ENCODE results near the gene CELSR1. TPM values are rescaled to one million over a fixed set of nuclear protein-coding genes. Genes with fewer than 3 reads are reported as not detected.

The CELSR1 gene
- total RNA-seq, 2 experiments from 2014 or later = 0.08 TPM; not detected in 1

- H3K4me3 Mint-ChIP-seq = no peak overlapping the region
- H3K36me3 Mint-ChIP-seq (ENCODE audit: low read depth) = peaks cover 1% of the 10 kb centered on the region
- DNase-seq = no peak
- peaks cover 14% of the 10 kb centered on the region for H3K4me1 Mint-ChIP-seq (ENCODE audit: low read depth)
- H3K27me3 Mint-ChIP-seq (ENCODE audit: low read depth) = peaks cover 19% of the 10 kb centered on the region
- no peak for ATAC-seq
- no peak overlapping the region for H3K27ac Mint-ChIP-seq
- ChIA-PET POLR2A (no interaction called here), CTCF (no interaction called here)
- peaks cover 12% of the 10 kb centered on the region for H3K9me3 Mint-ChIP-seq (ENCODE audit: insufficient read depth)
These were observed 159.6 kb downstream of the CELSR1 start for GRCh38 chr22:46377525-46378425.

GRCh38 chr22:46376908-46377524 is 160.4 kb downstream of the CELSR1 start:
- POLR2A ChIA-PET = no interaction called here
- peaks cover 12% of the 10 kb centered on the region for H3K9me3 Mint-ChIP-seq (ENCODE audit: insufficient read depth)
- H3K27me3 Mint-ChIP-seq (ENCODE audit: low read depth) = peaks cover 24% of the 10 kb centered on the region
- H3K27ac Mint-ChIP-seq = no peak overlapping the region
- DNase-seq = no peak
- ATAC-seq = no peak
- H3K36me3 Mint-ChIP-seq (ENCODE audit: low read depth) = peaks cover 1% of the 10 kb centered on the region
- CTCF ChIA-PET = interaction anchor here (0.9 kb wide), 1 partner anchor 9 kb away, joined by 3 read pairs; no protein-coding TSS in a partner anchor
- H3K4me1 Mint-ChIP-seq (ENCODE audit: low read depth) = peaks cover 14% of the 10 kb centered on the region
- no peak overlapping the region for H3K4me3 Mint-ChIP-seq

- H3K27ac Mint-ChIP-seq = no peak overlapping the region
- H3K9me3 Mint-ChIP-seq (ENCODE audit: insufficient read depth) = peaks cover 12% of the 10 kb centered on the region
- CTCF ChIA-PET = no interaction called here
These were observed 161.3 kb downstream of the CELSR1 start for GRCh38 chr22:46376111-46376510.

GRCh38 chr22:46374663-46375474 is 162.6 kb downstream of the CELSR1 start:
- H3K27ac Mint-ChIP-seq = no peak overlapping the region
- ChIA-PET POLR2A (no interaction called here), CTCF (no interaction called here)
- peaks cover 30% of the 10 kb centered on the region for H3K27me3 Mint-ChIP-seq (ENCODE audit: low read depth)
- DNase-seq = no peak
- ATAC-seq = no peak
- peaks cover 12% of the 10 kb centered on the region for H3K9me3 Mint-ChIP-seq (ENCODE audit: insufficient read depth)
- H3K4me3 Mint-ChIP-seq = no peak overlapping the region
- peaks cover 1% of the 10 kb centered on the region for H3K36me3 Mint-ChIP-seq (ENCODE audit: low read depth)
- H3K4me1 Mint-ChIP-seq (ENCODE audit: low read depth) = peaks cover 30% of the 10 kb centered on the region

More at GRCh38 chr22:46376111-46376510, 161.3 kb downstream of the CELSR1 start:
- H3K4me3 Mint-ChIP-seq = no peak overlapping the region
- DNase-seq = no peak
- ATAC-seq = no peak
- peaks cover 18% of the 10 kb centered on the region for H3K4me1 Mint-ChIP-seq (ENCODE audit: low read depth)
- peaks cover 30% of the 10 kb centered on the region for H3K27me3 Mint-ChIP-seq (ENCODE audit: low read depth)
- peaks cover 1% of the 10 kb centered on the region for H3K36me3 Mint-ChIP-seq (ENCODE audit: low read depth)
- POLR2A ChIA-PET = no interaction called here

GRCh38 chr22:46373921-46374662 is 163.3 kb downstream of the CELSR1 start:
- H3K4me3 Mint-ChIP-seq = no peak overlapping the region
- POLR2A ChIA-PET = no interaction called here
- CTCF ChIA-PET = no interaction called here
- peaks cover 31% of the 10 kb centered on the region for H3K4me1 Mint-ChIP-seq (ENCODE audit: low read depth)
- H3K36me3 Mint-ChIP-seq (ENCODE audit: low read depth) = peaks cover 1% of the 10 kb centered on the region
- DNase-seq (peak; percentile 27), ATAC-seq (peak; percentile 29)
- H3K9me3 Mint-ChIP-seq (ENCODE audit: insufficient read depth) = peaks cover 12% of the 10 kb centered on the region
- peaks cover 30% of the 10 kb centered on the region for H3K27me3 Mint-ChIP-seq (ENCODE audit: low read depth)
- H3K27ac Mint-ChIP-seq = no peak overlapping the region

GRCh38 chr22:46373159-46373558 is 164.3 kb downstream of the CELSR1 start:
- Mint-ChIP-seq H3K4me1 (ENCODE audit: low read depth) (peaks cover 31% of the 10 kb centered on the region), H3K36me3 (ENCODE audit: low read depth) (peaks cover 1% of the 10 kb centered on the region), H3K27me3 (ENCODE audit: low read depth) (peaks cover 30% of the 10 kb centered on the region), H3K4me3 (no peak overlapping the region), H3K27ac (no peak overlapping the region), H3K9me3 (ENCODE audit: insufficient read depth) (peaks cover 12% of the 10 kb centered on the region)
- DNase-seq (no peak), ATAC-seq (no peak)
- ChIA-PET CTCF (no interaction called here), POLR2A (no interaction called here)

GRCh38 chr22:46372686-46373085 is 164.7 kb downstream of the CELSR1 start:
- H3K27me3 Mint-ChIP-seq (ENCODE audit: low read depth) = peaks cover 30% of the 10 kb centered on the region
- H3K9me3 Mint-ChIP-seq (ENCODE audit: insufficient read depth) = peaks cover 12% of the 10 kb centered on the region
- ATAC-seq (no peak), DNase-seq (no peak)
- CTCF ChIA-PET = no interaction called here
- POLR2A ChIA-PET = no interaction called here
- no peak overlapping the region for H3K4me3 Mint-ChIP-seq
- H3K36me3 Mint-ChIP-seq (ENCODE audit: low read depth) = peaks cover 1% of the 10 kb centered on the region
- no peak overlapping the region for H3K27ac Mint-ChIP-seq
- H3K4me1 Mint-ChIP-seq (ENCODE audit: low read depth) = peaks cover 31% of the 10 kb centered on the region

- H3K36me3 Mint-ChIP-seq (ENCODE audit: low read depth) = peaks cover 1% of the 10 kb centered on the region
- ChIA-PET POLR2A (no interaction called here), CTCF (no interaction called here)
- peaks cover 30% of the 10 kb centered on the region for H3K27me3 Mint-ChIP-seq (ENCODE audit: low read depth)
- no peak for ATAC-seq
- no peak overlapping the region for H3K4me3 Mint-ChIP-seq
- H3K9me3 Mint-ChIP-seq (ENCODE audit: insufficient read depth) = peaks cover 12% of the 10 kb centered on the region
- DNase-seq = no peak
- no peak overlapping the region for H3K27ac Mint-ChIP-seq
- peaks cover 31% of the 10 kb centered on the region for H3K4me1 Mint-ChIP-seq (ENCODE audit: low read depth)
These were observed 165.7 kb downstream of the CELSR1 start for GRCh38 chr22:46371623-46372226.

- no peak overlapping the region for H3K4me3 Mint-ChIP-seq
- H3K27ac Mint-ChIP-seq = peak overlapping the region; percentile 35
- ChIA-PET POLR2A (no interaction called here), CTCF (no interaction called here)
- H3K4me1 Mint-ChIP-seq (ENCODE audit: low read depth) = peaks cover 31% of the 10 kb centered on the region
- ATAC-seq = no peak
- DNase-seq = peak; percentile 41
- H3K9me3 Mint-ChIP-seq (ENCODE audit: insufficient read depth) = peaks cover 6% of the 10 kb centered on the region
- peaks cover 28% of the 10 kb centered on the region for H3K27me3 Mint-ChIP-seq (ENCODE audit: low read depth)
- H3K36me3 Mint-ChIP-seq (ENCODE audit: low read depth) = peaks cover 1% of the 10 kb centered on the region
These were observed 166.7 kb downstream of the CELSR1 start for GRCh38 chr22:46370584-46371291.

- H3K27me3 Mint-ChIP-seq (ENCODE audit: low read depth) = peaks cover 22% of the 10 kb centered on the region
- no peak overlapping the region for H3K27ac Mint-ChIP-seq
- ChIA-PET POLR2A (no interaction called here), CTCF (no interaction called here)
- H3K4me3 Mint-ChIP-seq = no peak overlapping the region
- ATAC-seq = no peak
- no peaks in the 10 kb centered on the region for H3K9me3 Mint-ChIP-seq (ENCODE audit: insufficient read depth)
- DNase-seq = no peak
- H3K36me3 Mint-ChIP-seq (ENCODE audit: low read depth) = peaks cover 1% of the 10 kb centered on the region
- peaks cover 31% of the 10 kb centered on the region for H3K4me1 Mint-ChIP-seq (ENCODE audit: low read depth)
These were observed 167.5 kb downstream of the CELSR1 start for GRCh38 chr22:46369716-46370583.
